Endothelial cell of umbilical vein (primary cell): ENCODE measurements around the gene FCF1. TPM values are rescaled to one million over a fixed set of nuclear protein-coding genes. Genes with fewer than 3 reads are reported as not detected.

ENCODE experiments used
- BruUV-seq: library from RNA; stranded (reverse); fragments of 400-500 nt; replicated peaks from 2 replicates; lab custom pipeline; 2021; lab: Mats Ljungman, UMichigan
- CTCF ChIA-PET: fragments of 300-600, 350-600 bp; sonication (Branson Sonifier 250); formaldehyde crosslinking; loops from one replicate; lab custom pipeline; 2021; ENCODE audit warnings: antibody characterized with exemption, inconsistent platforms; lab: Charles Lee
- POLR2A ChIA-PET: fragments of 300-600, 350-600 bp; sonication (Branson Sonifier 250); formaldehyde crosslinking; loops from one replicate; lab custom pipeline; 2021; ENCODE audit warnings: antibody characterized with exemption, inconsistent platforms; lab: Charles Lee
- DNase-seq: peaks from one replicate; pipeline ENCODE4 v3.0.0-alpha.2; 2011; ENCODE audit warnings: low read depth, low spot score
- FAIRE-seq: peaks from 2 replicates; lab custom pipeline; 2011; peaks lifted over from hg19 to GRCh38; lab: Jason Lieb, UNC
- H2AFZ ChIP-seq: 2 replicates; pipeline ENCODE4 v1.6.0; 2012; ENCODE audit warnings: low read depth, low read length, control low read depth, inconsistent platforms
- H3K27ac ChIP-seq: 2 replicates; pipeline ENCODE4 v1.5.1; 2011; ENCODE audit warnings: low read depth, mild to moderate bottlenecking, control low read depth, low read length, moderate library complexity; ENCODE audit not compliant: insufficient read depth
- H3K27me3 ChIP-seq, 2 experiments: 2 replicates each; pipeline versions ENCODE4 v1.6.0 to v1.6.1; 2011; ENCODE audit warnings: low read length in 2 of 2, mixed read lengths in 1 of 2; ENCODE audit not compliant: control insufficient read depth in 2 of 2, insufficient read depth in 2 of 2
- H3K36me3 ChIP-seq, 2 experiments: 2 replicates in 1 of 2; 3 replicates in 1 of 2; pipeline ENCODE4 v1.5.1; 2011; ENCODE audit warnings: low read length in 2 of 2, mild to moderate bottlenecking in 1 of 2, moderate library complexity in 1 of 2; ENCODE audit not compliant: control insufficient read depth in 2 of 2, insufficient read depth in 2 of 2; ENCODE audit errors: extremely low read depth in 1 of 2
- H3K4me1 ChIP-seq: 3 replicates; pipeline ENCODE4 v1.5.1; 2011; ENCODE audit warnings: mild to moderate bottlenecking, low read length; ENCODE audit not compliant: control insufficient read depth, insufficient read depth; ENCODE audit errors: extremely low read depth
- H3K4me2 ChIP-seq: 2 replicates; pipeline ENCODE4 v1.6.1; 2011; ENCODE audit warnings: low read length, control low read depth, mixed read lengths; ENCODE audit not compliant: insufficient read depth
- H3K4me3 ChIP-seq, 3 experiments: fragments of 200-600 bp in 1 of 3; sonication (generic), shearing (Covaris generic) in 1 of 3; replicated peaks in 1 of 3; 2 replicates each; pipeline ENCODE4 v1.5.1; 2011 to 2016; ENCODE audit warnings: control low read depth in 3 of 3, low read length in 3 of 3, mild to moderate bottlenecking in 2 of 3, inconsistent platforms in 1 of 3, low read depth in 1 of 3, moderate library complexity in 1 of 3; ENCODE audit not compliant: insufficient read depth in 1 of 3
- H3K79me2 ChIP-seq: 2 replicates; pipeline ENCODE4 v1.6.0; 2012; ENCODE audit warnings: low read length, inconsistent platforms; ENCODE audit not compliant: control insufficient read depth, insufficient read depth
- H3K9ac ChIP-seq: replicated peaks from 2 replicates; pipeline ENCODE3; 2011; ENCODE audit warnings: low read length, control low read depth; ENCODE audit not compliant: insufficient read depth; ENCODE audit errors: extremely low read depth
- H3K9me1 ChIP-seq: replicated peaks from 3 replicates; pipeline ENCODE4 v1.6.0; 2011; ENCODE audit warnings: mild to moderate bottlenecking, low read length; ENCODE audit not compliant: control insufficient read depth, insufficient read depth; ENCODE audit errors: extremely low read depth
- H3K9me3 ChIP-seq: replicated peaks from 2 replicates; pipeline ENCODE4 v1.5.1; 2012; ENCODE audit warnings: low read length, inconsistent platforms; ENCODE audit not compliant: control insufficient read depth, insufficient read depth
- H4K20me1 ChIP-seq: replicated peaks from 2 replicates; pipeline ENCODE3; 2011; ENCODE audit warnings: mild to moderate bottlenecking, low read length; ENCODE audit not compliant: control insufficient read depth, insufficient read depth; ENCODE audit errors: extremely low read depth
- CTCF ChIP-seq, 2 donors: IDR thresholded peaks; 1 replicate in 1 of 2; 2 replicates in 1 of 2; pipeline ENCODE4 v1.5.1; 2011; ENCODE audit warnings: low read length in 2 of 2, mild to moderate bottlenecking in 2 of 2, moderate library complexity in 2 of 2, control low read depth in 1 of 2, inconsistent platforms in 1 of 2, low read depth in 1 of 2; ENCODE audit not compliant: insufficient read depth in 1 of 2; ENCODE audit errors: extremely low read depth in 1 of 2
- EZH2 ChIP-seq: IDR thresholded peaks from 2 replicates; pipeline ENCODE4 v1.6.1; 2012; ENCODE audit warnings: borderline replicate concordance, low read depth, mild to moderate bottlenecking, moderate library complexity, low read length, inconsistent platforms; ENCODE audit not compliant: severe bottlenecking
- FOS ChIP-seq: IDR thresholded peaks from 2 replicates; pipeline ENCODE4 v1.6.1; 2011; ENCODE audit warnings: mild to moderate bottlenecking, low read length, moderate library complexity, borderline replicate concordance; ENCODE audit not compliant: insufficient read depth
- GATA2 ChIP-seq: IDR thresholded peaks from 2 replicates; pipeline ENCODE4 v1.7.0; 2011; ENCODE audit warnings: low read depth, mild to moderate bottlenecking, moderate library complexity, mixed read lengths, low read length; ENCODE audit not compliant: insufficient read length, insufficient read depth
- JUN ChIP-seq: IDR thresholded peaks from 2 replicates; pipeline ENCODE4 v1.6.1; 2011; ENCODE audit warnings: borderline replicate concordance, low read depth; ENCODE audit not compliant: insufficient read length, insufficient read depth
- MYC ChIP-seq: IDR thresholded peaks from one replicate; pipeline ENCODE4 v1.6.1; 2011; ENCODE audit warnings: mild to moderate bottlenecking, low read depth, low read length
- POLR2A ChIP-seq: IDR thresholded peaks from 2 replicates; pipeline ENCODE4 v1.6.1; 2012; ENCODE audit warnings: low read depth, mild to moderate bottlenecking, control low read depth, low read length
- POLR2AphosphoS5 ChIP-seq: IDR thresholded peaks from 2 replicates; pipeline ENCODE4 v1.6.1; 2012; ENCODE audit warnings: low read depth, mild to moderate bottlenecking, control low read depth, low read length, moderate library complexity; ENCODE audit not compliant: insufficient read depth
- dilution Hi-C: fragments of 300-500 bp; cut with MboI; formaldehyde crosslinking; loops from one replicate; pipeline ENCODE4 v1.15.0; 2019; ENCODE audit warnings: low sequenced_read_pairs; ENCODE audit not compliant: extremely low pct_ligation_motif_present
- intact Hi-C: fragments of 100-400 bp; cut with micrococcal nuclease; formaldehyde crosslinking; loops from one replicate; pipeline ENCODE4 v1.10.0; 2022
- polyA plus RNA-seq, 4 experiments: library from polyadenylated mRNA; depleted of rRNA in 3 of 4; stranded (reverse) in 3 of 4; unstranded in 1 of 4; fragments of >200 nt; gene quantifications; 2 replicates each; pipeline versions ENCODE4 v1.2.1 to v1.2.3, GENCODE V29; 2011 to 2012; ENCODE audit warnings: missing spikeins in 1 of 4
- total RNA-seq: library from RNA; stranded (reverse); gene quantifications from 2 replicates; pipeline ENCODE4 v1.2.3, GENCODE V29; 2021
- TF ChIP-seq, protein P1 (sequence below): IDR thresholded peaks from 2 replicates; pipeline ENCODE4 v1.6.1; 2011; ENCODE audit not compliant: insufficient read depth, insufficient read length

FCF1 gene
- total and polyA plus RNA-seq, 2 donors (not counting 3 experiments of a cell fraction or from before 2014, with no cell fraction given): 26.2 to 58.2 TPM

- no peak overlapping the region for H3K9ac ChIP-seq
- ChIA-PET POLR2A (no interaction called here), CTCF (interaction anchor here (0.6 to 1.8 kb wide), 3 partner anchors 9 to 71 kb away, joined by 3 to 5 read pairs (median 4); no protein-coding TSS in a partner anchor)
- BruUV-seq: no TSS peak
- no peak overlapping the region for H3K4me2 ChIP-seq
- peaks cover 6 to 18% of the 10 kb centered on the region in 2 experiments for H3K36me3 ChIP-seq
- no peaks in the 10 kb centered on the region for H3K4me1 ChIP-seq
- no peaks in the 10 kb centered on the region for H3K27me3 ChIP-seq
- no peak for DNase-seq
- intact Hi-C loops (no loop called here), dilution Hi-C loops (no loop called here)
- no peak overlapping the region for H3K27ac ChIP-seq
- H3K9me3 ChIP-seq: no peaks in the 10 kb centered on the region
- no peaks in the 10 kb centered on the region for H3K9me1 ChIP-seq
- H3K4me3 ChIP-seq: no peak overlapping the region
- no peaks in the 10 kb centered on the region for H4K20me1 ChIP-seq
- TF ChIP-seq POLR2AphosphoS5 (no peak), POLR2A (no peak), MYC (no peak), JUN (no peak), FOS (no peak), EZH2 (no peak), CTCF (IDR thresholded peaks at IDR 0.05; ENCODE audit: extremely low read depth in 1 of 2, insufficient read depth in 1 of 2, low read depth in 1 of 2, low read length in 2 of 2) (no peak), GATA2 (no peak)
- TF ChIP-seq, protein P1, sequence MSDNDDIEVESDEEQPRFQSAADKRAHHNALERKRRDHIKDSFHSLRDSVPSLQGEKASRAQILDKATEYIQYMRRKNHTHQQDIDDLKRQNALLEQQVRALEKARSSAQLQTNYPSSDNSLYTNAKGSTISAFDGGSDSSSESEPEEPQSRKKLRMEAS: no peak
- H3K79me2 ChIP-seq: no peaks in the 10 kb centered on the region
- no peak for FAIRE-seq
- no peak overlapping the region for H2AFZ ChIP-seq
Measured at GRCh38 chr14:74733221-74733620, 20.3 kb downstream of the FCF1 start.
